GM19455 (cell line): Measurements from ENCODE around the gene PLCG2.
"Not testable (repeated sequence)": the region's sequence is repeated elsewhere in the genome, so short reads cannot be mapped to it uniquely, and the experiment has no call there.

Experiments used
- ATAC-seq: cut with Tn5 transposase; IDR thresholded peaks from one replicate; pipeline ENCODE4 v1.9.1; 2021; ENCODE audit not compliant: unreplicated experiment

PLCG2 gene

DNA sequence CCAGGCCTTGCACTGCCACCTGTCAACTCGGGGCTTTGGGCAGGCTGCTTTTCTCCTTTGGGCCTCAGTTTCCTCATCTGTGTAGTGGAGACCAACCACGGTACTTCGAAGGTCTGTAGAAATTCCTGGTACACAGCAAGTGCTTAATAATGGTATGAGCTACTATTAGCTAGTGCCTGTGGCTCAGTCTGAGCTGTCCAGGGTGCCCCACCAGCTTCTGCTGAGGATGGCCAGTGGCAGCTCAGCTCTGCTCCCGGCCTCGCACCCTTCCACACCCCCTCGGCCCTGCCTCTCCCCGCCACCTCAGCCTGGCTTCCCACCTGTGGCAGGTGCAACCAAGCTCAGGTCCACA, 26.2 kb upstream of the PLCG2 start:
- no peak for ATAC-seq

GRCh38 chr16:81754858-81755257, 24.2 kb upstream of the PLCG2 start:
- ATAC-seq: no peak

DNA sequence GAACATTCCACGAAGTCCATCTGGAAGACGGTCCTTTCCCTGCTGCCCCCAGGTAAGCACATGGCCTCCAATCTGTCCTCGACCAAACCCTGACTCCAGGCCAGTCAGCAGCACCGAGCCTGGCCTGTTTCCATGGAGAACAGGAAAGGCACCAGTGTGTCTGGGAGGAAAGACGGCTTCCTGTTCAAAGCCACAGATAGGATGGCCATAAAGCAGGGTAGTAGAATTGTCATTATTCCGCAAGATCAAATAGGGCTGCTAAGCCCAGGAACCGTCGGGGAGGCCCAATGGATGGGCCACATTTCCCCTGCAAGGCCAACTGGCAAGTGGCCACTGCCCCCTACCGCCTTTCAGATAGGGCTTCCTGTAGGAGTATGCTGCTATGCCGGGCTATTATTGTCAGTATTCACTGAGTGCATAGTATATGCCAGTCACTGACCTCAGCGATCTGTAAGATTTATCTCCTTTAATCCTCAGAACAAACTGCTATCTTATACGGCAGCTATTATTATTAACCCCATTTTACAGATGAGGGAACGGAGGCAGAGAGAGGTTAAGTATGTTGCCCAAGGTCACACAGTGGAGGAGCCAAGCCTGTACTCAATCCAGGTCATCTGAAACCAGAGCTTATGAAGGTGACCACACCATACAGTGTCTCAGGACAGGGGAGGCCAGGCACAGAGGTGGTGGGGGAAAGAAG, 23.0 kb upstream of the PLCG2 start:
- no peak for ATAC-seq

- no peak for ATAC-seq
These were observed 22.3 kb upstream of the PLCG2 start for GRCh38 chr16:81756615-81757356.

- ATAC-seq: no peak
These were observed 20.7 kb upstream of the PLCG2 start for GRCh38 chr16:81758376-81758775.

GRCh38 chr16:81762322-81762721, 16.8 kb upstream of the PLCG2 start:
- not testable (repeated sequence) for ATAC-seq

DNA sequence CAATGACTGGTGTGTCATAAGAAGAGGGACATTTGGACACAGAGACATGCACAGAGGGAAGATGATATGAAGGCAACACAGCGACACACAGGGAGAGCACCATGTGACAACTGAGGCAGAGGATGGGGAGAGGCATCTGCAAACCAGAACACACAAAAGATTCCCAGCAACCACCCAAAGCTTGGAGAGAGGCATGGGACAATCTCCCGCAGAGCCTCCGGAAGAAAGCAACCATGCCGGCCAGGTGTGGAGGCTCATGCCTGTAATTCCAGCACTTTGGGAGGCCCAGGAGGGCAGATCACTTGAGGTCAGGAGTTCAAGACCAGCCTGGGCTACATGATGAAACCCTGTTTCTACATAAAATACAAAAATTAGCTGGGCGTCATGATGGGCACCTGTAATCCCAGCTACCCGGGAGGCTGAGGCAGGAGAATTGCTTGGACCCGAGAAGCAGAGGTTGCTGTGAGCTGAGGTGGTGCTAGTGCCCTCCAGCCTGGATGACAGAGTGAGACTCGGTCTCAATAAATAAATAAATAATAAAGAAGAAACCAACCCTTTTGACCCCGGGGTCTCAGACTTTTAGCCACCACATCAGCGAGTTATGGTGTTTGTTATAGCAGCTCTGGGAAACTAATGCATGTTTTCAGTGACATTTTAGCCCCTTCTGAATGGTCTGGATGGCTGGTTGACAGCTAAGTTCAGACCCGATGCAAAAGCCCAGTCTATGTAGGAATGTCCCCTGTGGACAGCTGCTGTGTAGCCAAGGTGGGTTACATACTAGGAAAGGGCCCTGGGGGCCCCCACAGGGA, 13.8 kb upstream of the PLCG2 start:
- ATAC-seq: no peak

GRCh38 chr16:81765969-81766368, 13.1 kb upstream of the PLCG2 start:
- ATAC-seq: no peak

GRCh38 chr16:81767987-81768592, 11.0 kb upstream of the PLCG2 start:
- no peak for ATAC-seq

DNA sequence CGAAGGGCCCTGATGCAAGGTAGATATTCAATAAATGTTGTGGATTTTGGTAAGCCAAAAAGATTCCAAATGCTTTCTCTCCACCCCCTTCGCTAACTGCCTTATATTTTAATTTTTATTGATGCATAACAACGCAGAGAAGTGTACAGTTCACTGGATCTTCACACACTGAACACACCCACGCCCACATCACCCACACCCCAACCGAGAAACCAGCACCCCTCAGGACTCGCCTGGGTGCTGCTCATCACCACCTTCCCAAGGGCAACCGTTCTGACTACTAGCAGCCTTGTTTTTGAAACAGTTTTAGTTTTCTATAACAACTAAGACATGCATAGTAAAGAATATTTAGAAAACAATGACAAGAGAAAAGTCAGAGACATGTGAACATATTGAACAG, 9.1 kb upstream of the PLCG2 start:
- no peak for ATAC-seq

DNA sequence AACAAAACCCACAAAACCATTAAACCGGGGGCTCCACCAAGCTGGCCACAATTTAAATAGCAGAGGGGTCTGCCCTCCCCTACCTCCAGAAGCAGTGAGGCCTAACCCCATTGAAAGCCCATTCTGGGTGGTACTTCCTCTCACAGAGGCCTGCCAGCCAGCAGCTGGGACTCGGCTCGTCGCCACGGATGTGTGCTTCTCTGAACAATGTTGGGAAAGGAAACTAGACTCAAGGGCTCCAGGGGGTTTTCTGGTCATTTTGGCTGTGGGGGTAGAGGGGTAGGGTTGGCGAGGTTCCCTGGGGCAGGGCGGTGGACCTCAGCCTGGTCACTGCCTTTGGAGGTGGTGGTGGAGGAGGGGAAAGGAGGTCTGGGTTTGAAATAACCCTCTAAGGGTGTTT, 4.7 kb upstream of the PLCG2 start:
- ATAC-seq: no peak

- ATAC-seq: no peak
These were observed 3.5 kb upstream of the PLCG2 start for GRCh38 chr16:81775570-81775969.

DNA sequence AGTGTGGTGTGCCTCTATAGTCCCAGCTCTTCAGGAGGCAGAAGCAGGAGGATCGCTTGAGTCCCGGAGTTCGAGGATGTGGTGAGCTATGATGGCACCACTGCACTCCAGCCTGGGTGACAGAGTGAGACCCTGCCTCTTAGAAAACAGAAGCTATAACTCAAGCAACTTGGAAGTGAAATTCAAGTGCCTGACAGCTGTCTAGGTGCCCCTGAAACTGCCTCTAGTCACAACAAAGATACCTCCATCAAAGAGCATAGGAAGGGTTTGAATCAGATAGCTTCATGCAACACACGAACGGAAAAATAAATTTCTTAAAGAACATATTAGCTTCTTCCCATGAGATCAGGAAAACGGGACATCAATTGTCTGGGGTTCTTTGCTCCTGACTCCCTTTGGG, 860 bp upstream of the PLCG2 start:
- ATAC-seq: no peak

DNA sequence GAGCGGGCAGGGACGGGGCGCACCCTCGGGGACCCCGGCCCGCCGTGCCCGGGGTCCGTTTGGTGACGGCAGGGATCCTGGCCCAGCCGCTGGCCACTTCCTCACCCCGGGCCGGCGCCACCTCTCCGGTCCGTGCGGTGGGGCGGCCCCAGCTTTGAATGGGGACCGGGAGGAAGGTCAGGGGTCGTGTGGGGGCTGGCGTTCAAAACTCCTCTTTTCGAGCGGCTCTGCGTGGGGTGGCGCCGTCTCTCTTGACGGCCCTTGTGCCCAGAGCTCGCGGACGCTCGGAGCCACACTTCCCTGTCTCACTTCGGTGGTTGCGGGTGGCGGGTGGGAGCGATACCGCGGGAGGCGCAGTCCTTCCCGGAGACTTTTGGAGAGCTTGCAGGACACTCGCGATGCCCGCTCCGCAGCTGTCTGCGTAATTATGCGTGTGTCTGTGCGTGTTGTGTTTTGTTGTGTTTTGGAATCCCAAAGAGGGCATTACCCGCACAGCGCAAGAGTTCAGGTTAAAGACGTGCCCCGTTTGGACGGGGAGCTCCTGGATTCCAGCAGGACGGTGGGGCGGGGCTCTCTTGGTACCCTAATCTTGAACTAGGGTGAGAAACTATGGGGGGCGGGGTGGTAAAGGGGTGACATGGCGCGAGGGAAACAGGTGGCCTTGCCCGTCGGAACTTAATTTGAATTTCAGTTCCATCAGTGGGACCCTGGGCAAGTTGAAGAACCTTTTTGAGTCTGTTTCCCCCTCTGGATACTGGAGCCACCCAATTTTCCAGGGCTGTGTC, 637 bp downstream of the PLCG2 start:
- peak; percentile 16 for ATAC-seq

GRCh38 chr16:81780350-81780749, 1.3 kb downstream of the PLCG2 start:
- ATAC-seq: no peak

GRCh38 chr16:81782236-81782635, 3.1 kb downstream of the PLCG2 start:
- ATAC-seq: no peak

- no peak for ATAC-seq
These were observed 5.1 kb downstream of the PLCG2 start for GRCh38 chr16:81784072-81784795.

GRCh38 chr16:81785138-81785924, 6.2 kb downstream of the PLCG2 start:
- no peak for ATAC-seq

GRCh38 chr16:81786321-81786720, 7.2 kb downstream of the PLCG2 start:
- no peak for ATAC-seq
